ENCODE data around the gene CD2AP.

The CD2AP gene

DNA sequence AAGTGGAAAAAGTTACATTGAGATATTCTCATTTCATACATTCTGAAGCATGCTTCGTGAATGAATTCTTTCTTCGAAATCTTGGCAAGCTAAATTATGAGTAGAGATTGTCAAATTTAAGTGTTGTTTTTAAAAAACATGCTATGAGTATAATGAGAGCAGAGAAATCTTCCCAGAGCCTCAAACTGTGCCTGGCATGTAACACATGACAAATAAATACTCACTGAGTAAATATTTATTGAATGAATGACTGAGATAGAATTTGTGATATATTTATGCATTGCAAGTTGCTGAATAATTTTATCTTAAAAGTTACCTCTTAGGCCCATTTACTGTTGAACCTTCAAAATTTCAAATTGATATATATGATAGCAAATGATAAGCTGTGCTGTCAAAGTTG, 24.7 kb upstream of the CD2AP start:
- TF ChIP-seq, protein P1, sequence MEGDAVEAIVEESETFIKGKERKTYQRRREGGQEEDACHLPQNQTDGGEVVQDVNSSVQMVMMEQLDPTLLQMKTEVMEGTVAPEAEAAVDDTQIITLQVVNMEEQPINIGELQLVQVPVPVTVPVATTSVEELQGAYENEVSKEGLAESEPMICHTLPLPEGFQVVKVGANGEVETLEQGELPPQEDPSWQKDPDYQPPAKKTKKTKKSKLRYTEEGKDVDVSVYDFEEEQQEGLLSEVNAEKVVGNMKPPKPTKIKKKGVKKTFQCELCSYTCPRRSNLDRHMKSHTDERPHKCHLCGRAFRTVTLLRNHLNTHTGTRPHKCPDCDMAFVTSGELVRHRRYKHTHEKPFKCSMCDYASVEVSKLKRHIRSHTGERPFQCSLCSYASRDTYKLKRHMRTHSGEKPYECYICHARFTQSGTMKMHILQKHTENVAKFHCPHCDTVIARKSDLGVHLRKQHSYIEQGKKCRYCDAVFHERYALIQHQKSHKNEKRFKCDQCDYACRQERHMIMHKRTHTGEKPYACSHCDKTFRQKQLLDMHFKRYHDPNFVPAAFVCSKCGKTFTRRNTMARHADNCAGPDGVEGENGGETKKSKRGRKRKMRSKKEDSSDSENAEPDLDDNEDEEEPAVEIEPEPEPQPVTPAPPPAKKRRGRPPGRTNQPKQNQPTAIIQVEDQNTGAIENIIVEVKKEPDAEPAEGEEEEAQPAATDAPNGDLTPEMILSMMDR (IDR thresholded peaks at IDR 0.05; ENCODE audit: low read depth, low read length): no peak
- DNase-seq (ENCODE audit: low read depth in 2 of 2): no peak

DNA sequence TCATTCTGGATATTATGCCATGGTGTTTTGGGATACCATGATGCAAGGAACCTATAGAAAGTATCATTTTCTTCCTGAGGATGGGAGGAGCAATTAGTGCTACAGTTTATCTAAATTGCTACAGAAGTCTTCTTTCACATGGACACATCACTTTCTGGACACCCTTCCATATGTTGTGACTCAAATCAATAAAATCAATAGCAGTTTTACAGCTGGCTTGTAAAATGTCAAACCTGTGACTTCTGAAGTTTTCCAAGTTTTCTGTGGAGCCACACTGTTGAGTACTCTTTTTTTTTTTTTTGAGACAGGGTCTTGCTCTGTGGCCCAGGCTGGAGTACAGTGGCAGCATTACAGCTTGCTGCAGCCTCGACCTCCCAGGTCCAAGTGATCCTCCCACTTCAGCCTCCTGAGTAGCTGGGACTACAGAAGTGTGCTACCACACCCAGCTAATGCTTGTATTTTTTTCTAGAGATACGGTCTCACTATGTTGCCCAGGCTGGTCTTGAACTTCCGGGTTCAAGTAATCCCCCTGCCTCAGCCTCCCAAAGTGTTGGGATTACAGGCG, 24.1 kb upstream of the CD2AP start:
- TF ChIP-seq, protein P1 (IDR thresholded peaks at IDR 0.05; ENCODE audit: low read depth, low read length): no peak
- no peak for DNase-seq (ENCODE audit: low read depth in 2 of 2)
- no peak overlapping the region for H3K4me3 ChIP-seq (replicated peaks in 1 of 2; ENCODE audit: low read depth in 2 of 2, low read length in 2 of 2)

More for the DNA sequence above, 24.7 kb upstream of the CD2AP start:
- H3K4me3 ChIP-seq (replicated peaks in 1 of 2; ENCODE audit: low read depth in 2 of 2, low read length in 2 of 2): no peak overlapping the region

DNA sequence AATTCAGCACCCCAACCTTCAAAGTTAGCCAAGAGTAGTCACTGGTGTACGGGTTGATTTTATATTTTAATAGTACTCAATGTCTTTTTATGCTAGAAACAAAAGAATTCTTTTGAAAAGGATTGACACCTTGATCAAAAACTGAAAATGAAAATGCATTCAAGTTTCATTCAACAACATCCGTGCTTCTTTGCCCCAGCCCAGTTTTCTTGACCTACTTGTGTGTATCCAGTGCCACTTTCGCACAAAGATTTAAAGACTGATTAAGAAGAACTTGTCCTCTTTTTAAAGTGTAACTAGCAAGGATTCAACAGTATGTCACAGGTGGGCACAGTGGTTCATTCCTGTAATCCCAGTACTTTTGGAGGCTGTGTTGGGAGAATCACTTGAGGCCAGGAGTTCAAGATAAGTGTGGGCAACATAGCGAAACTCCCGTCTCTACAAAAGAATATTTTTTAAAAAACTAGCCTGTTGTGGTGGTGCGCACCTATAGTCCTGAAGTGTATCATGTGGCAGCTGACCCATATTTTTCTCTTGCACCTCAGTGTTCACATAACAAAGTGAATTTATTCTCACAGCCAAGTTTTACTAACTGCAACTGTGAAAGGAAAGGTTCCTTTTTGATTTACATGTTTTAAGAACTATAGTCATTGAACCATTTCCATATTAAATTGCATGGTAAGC, 22.7 kb upstream of the CD2AP start:
- TF ChIP-seq, protein P1 (IDR thresholded peaks at IDR 0.05; ENCODE audit: low read depth, low read length): no peak
- no peak overlapping the region for H3K4me3 ChIP-seq (replicated peaks in 1 of 2; ENCODE audit: low read depth in 2 of 2, low read length in 2 of 2)
- DNase-seq (ENCODE audit: low read depth in 2 of 2): no peak

DNA sequence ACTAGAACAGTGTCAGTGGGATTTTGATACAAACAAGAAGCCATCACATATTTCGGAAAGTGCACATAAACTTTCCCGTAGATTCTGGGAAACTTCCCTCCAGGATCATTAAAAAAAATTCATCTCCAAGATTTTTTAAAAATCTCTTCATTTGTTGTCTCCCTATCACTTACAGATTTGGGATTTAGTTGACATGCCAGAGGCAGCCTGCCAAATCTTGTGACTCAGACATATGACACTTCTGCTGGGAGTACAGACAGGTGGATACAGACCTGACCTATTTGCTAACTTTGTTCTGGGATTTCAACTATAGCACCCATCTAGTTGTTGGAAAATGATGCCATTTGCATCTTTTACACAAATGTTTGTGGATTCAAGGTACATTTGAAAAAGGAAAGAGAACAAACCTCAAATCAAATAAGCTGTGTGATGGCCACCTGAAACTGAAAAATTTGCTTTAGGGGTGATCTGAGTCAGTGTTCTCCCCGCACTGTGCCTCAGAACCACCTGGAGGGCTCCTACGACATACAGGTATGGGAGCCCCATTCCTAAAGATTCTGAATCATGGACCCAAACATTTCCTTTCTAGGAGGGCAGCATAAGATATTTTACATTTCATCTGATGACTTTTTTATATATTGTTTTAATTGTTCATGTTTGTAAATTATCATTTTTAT, 21.9 kb upstream of the CD2AP start:
- TF ChIP-seq, protein P1 (IDR thresholded peaks at IDR 0.05; ENCODE audit: low read depth, low read length): no peak
- H3K4me3 ChIP-seq (replicated peaks in 1 of 2; ENCODE audit: low read depth in 2 of 2, low read length in 2 of 2): no peak overlapping the region
- DNase-seq (ENCODE audit: low read depth in 2 of 2): no peak

DNA sequence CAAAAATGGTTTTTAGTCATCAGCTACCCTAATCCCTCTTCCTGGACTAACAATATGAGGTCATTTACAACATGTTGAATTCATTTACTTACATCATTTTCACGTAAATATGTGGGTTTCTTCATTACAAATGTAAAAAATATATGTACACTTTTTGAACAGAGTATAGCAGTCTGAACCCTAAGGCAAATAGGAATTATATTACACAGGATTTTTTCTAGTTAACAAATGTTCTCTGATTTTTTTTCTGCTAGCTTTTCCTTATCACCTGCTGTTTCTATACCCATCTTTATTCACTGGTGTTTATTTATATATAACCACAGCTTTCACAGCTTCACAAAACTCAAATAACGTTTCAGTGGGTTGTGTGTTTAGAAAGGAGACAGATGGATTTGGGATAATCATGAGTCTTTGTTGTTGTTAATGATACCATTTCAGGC, 21.0 kb upstream of the CD2AP start:
- no peak for DNase-seq (ENCODE audit: low read depth in 2 of 2)
- no peak overlapping the region for H3K4me3 ChIP-seq (replicated peaks in 1 of 2; ENCODE audit: low read depth in 2 of 2, low read length in 2 of 2)
- TF ChIP-seq, protein P1 (IDR thresholded peaks at IDR 0.05; ENCODE audit: low read depth, low read length): no peak

DNA sequence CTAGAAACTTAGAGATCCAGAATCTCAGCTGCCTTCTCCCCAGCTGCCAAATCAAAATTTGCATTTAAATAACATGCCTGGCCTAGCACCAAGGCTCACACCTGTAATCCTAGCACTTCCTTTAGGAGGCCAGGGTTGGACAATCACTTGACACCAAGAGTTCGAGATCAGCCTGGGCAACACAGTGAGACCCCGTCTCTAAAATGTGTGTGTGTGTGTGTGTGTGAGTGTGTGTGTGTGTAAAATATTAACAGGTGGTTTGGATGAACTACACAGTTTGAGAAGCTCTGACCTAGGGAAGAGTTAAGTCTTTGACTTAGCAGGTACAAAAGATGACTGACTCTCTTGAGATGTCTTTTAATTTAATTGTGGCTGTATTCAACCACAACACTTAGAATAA, 20.2 kb upstream of the CD2AP start:
- no peak overlapping the region for H3K4me3 ChIP-seq (replicated peaks in 1 of 2; ENCODE audit: low read depth in 2 of 2, low read length in 2 of 2)
- no peak for DNase-seq (ENCODE audit: low read depth in 2 of 2)
- TF ChIP-seq, protein P1 (IDR thresholded peaks at IDR 0.05; ENCODE audit: low read depth, low read length): no peak
